GM23338 (cell line): ENCODE measurements around the gene DGAT2. TPM values are rescaled to one million over a fixed set of nuclear protein-coding genes. Genes with fewer than 3 reads are reported as not detected.

Experiments
- ATAC-seq: fragments of 200-7000 bp; cut with Tn5 transposase; 3 replicates; pipeline ENCODE4 v1.9.1; 2020
- DNase-seq: peaks from one replicate; pipeline ENCODE4 v3.0.0-alpha.2; 2015; ENCODE audit warnings: low spot score
- H2AFZ ChIP-seq: fragments of 200-600 bp; sonication (generic); 2 replicates; pipeline ENCODE4 v1.8.0; 2016; ENCODE audit warnings: antibody characterized with exemption, mild to moderate bottlenecking, moderate library complexity
- H3F3A ChIP-seq: fragments of 200-600 bp; sonication (generic); replicated peaks from 2 replicates; pipeline ENCODE4 v1.8.0; 2017; ENCODE audit warnings: antibody characterized with exemption, mixed run types, low read depth
- H3K27ac ChIP-seq: fragments of 200-600 bp; sonication (generic); 2 replicates; pipeline ENCODE4 v1.6.1; 2016; ENCODE audit warnings: low read depth
- H3K27me3 ChIP-seq: fragments of 200-600 bp; sonication (generic); 2 replicates; pipeline ENCODE4 v1.8.0; 2016; ENCODE audit warnings: mild to moderate bottlenecking, mixed run types, moderate library complexity; ENCODE audit not compliant: insufficient read depth
- H3K36me3 ChIP-seq: fragments of 200-600 bp; sonication (generic); 2 replicates; pipeline ENCODE4 v1.8.0; 2016; ENCODE audit warnings: mild to moderate bottlenecking; ENCODE audit not compliant: insufficient read depth
- H3K4me1 ChIP-seq: fragments of 200-600 bp; sonication (generic); 2 replicates; pipeline ENCODE4 v1.8.0; 2016; ENCODE audit warnings: mild to moderate bottlenecking, moderate library complexity; ENCODE audit not compliant: insufficient read depth
- H3K4me2 ChIP-seq: fragments of 200-600 bp; sonication (generic); 2 replicates; pipeline ENCODE4 v1.7.1; 2017; ENCODE audit warnings: mixed run types
- H3K4me3 ChIP-seq: fragments of 200-600 bp; sonication (generic); 2 replicates; pipeline ENCODE4 v1.6.1; 2016; ENCODE audit warnings: mixed run types
- H3K79me2 ChIP-seq: fragments of 200-600 bp; sonication (generic); replicated peaks from 2 replicates; pipeline ENCODE4 v1.8.0; 2017; ENCODE audit warnings: mild to moderate bottlenecking; ENCODE audit not compliant: insufficient read depth
- H3K9me2 ChIP-seq: fragments of 200-600 bp; sonication (generic); 2 replicates; pipeline ENCODE4 v1.8.0; 2017; ENCODE audit not compliant: insufficient read depth
- H4K20me1 ChIP-seq: fragments of 200-600 bp; sonication (generic); replicated peaks from 2 replicates; pipeline ENCODE4 v1.8.0; 2017; ENCODE audit warnings: mild to moderate bottlenecking; ENCODE audit not compliant: insufficient read depth
- H3K27ac Mint-ChIP-seq: 2 replicates; pipeline ENCODE4 v1.8.0; 2020; ENCODE audit warnings: inconsistent platforms, mild to moderate bottlenecking, moderate library complexity, mixed read lengths
- H3K27me3 Mint-ChIP-seq: 3 replicates; pipeline ENCODE4 v1.8.0; 2022; ENCODE audit warnings: low read depth, mild to moderate bottlenecking, moderate library complexity, mixed read lengths, inconsistent platforms; ENCODE audit not compliant: insufficient read depth, poor library complexity
- H3K36me3 Mint-ChIP-seq: 3 replicates; pipeline ENCODE4 v1.8.0; 2021; ENCODE audit warnings: low read depth, mild to moderate bottlenecking, inconsistent platforms, moderate library complexity, mixed read lengths
- H3K4me1 Mint-ChIP-seq: 3 replicates; pipeline ENCODE4 v1.8.0; 2020; ENCODE audit warnings: mild to moderate bottlenecking, inconsistent platforms, mixed read lengths
- H3K4me3 Mint-ChIP-seq: 3 replicates; pipeline ENCODE4 v1.8.0; 2021; ENCODE audit warnings: moderate library complexity, mild to moderate bottlenecking, inconsistent platforms, mixed read lengths
- H3K9me3 Mint-ChIP-seq: 3 replicates; pipeline ENCODE4 v1.8.0; 2020; ENCODE audit warnings: moderate library complexity, mild to moderate bottlenecking, inconsistent platforms, mixed read lengths
- CREB1 ChIP-seq: fragments of 250-450 bp; sonication (Bioruptor Pico); IDR thresholded peaks from 2 replicates; pipeline ENCODE4 v1.5.0; 2020; ENCODE audit warnings: low read depth, mild to moderate bottlenecking, moderate library complexity
- ETS1 ChIP-seq: IDR thresholded peaks from 2 replicates; pipeline ENCODE4 v1.6.1; 2016; ENCODE audit warnings: antibody characterized with exemption
- EZH2 ChIP-seq: fragments of 200-600 bp; sonication (generic); IDR thresholded peaks from one replicate; pipeline ENCODE4 v1.8.0; 2017; ENCODE audit warnings: antibody characterized with exemption, mild to moderate bottlenecking, low read depth; ENCODE audit not compliant: unreplicated experiment
- EZH2phosphoT487 ChIP-seq: fragments of 200-600 bp; sonication (generic); IDR thresholded peaks from one replicate; pipeline ENCODE4 v1.8.1; 2018; ENCODE audit warnings: antibody characterized with exemption; ENCODE audit not compliant: unreplicated experiment
- JUNB ChIP-seq: IDR thresholded peaks from one replicate; pipeline ENCODE4 v1.6.1; 2016; ENCODE audit warnings: antibody characterized with exemption; ENCODE audit not compliant: unreplicated experiment
- NANOG ChIP-seq: IDR thresholded peaks from 2 replicates; pipeline ENCODE4 v1.6.1; 2016; ENCODE audit warnings: antibody characterized with exemption, borderline replicate concordance
- POLR2AphosphoS5 ChIP-seq: IDR thresholded peaks from 2 replicates; pipeline ENCODE4 v1.6.1; 2016; ENCODE audit warnings: antibody characterized with exemption, low read depth
- STAT1 ChIP-seq: IDR thresholded peaks from one replicate; pipeline ENCODE4 v1.6.1; 2016; ENCODE audit warnings: antibody characterized with exemption; ENCODE audit not compliant: unreplicated experiment
- ZNF114 ChIP-seq: fragments of 250-450 bp; sonication (Bioruptor Pico); IDR thresholded peaks from 2 replicates; pipeline ENCODE4 v1.5.0; 2020; ENCODE audit warnings: mild to moderate bottlenecking, moderate library complexity
- ZNF331 ChIP-seq: fragments of 250-450 bp; sonication (Bioruptor Pico); IDR thresholded peaks from 2 replicates; pipeline ENCODE4 v1.5.0; 2020; ENCODE audit warnings: low read depth, mild to moderate bottlenecking, moderate library complexity
- polyA plus RNA-seq: library from polyadenylated mRNA; unstranded; fragments of >200 nt; fragmentation: Nextera tagmentation; extraction: Ambion mirVana; gene quantifications from 2 replicates; pipeline ENCODE4 v1.2.1, GENCODE V29; 2016
- total RNA-seq: library from RNA; depleted of rRNA; stranded (reverse); fragments of >200 nt; shearing (Covaris generic); gene quantifications from 2 replicates; pipeline ENCODE4 v1.2.3, GENCODE V29; 2014
- TF ChIP-seq, protein P1 (sequence below): fragments of 250-450 bp; sonication (Bioruptor Pico); IDR thresholded peaks from 2 replicates; pipeline ENCODE4 v1.5.0; 2020; ENCODE audit warnings: mild to moderate bottlenecking, moderate library complexity
- TF ChIP-seq, protein P2 (sequence below), 2 experiments: fragments of 200-600 bp in 1 of 2; sonication (generic) in 1 of 2; conservative IDR thresholded peaks; 2 replicates each; pipeline versions ENCODE4 v1.5.1 to v1.6.1; 2016 to 2017; ENCODE audit warnings: antibody characterized with exemption in 2 of 2, low read depth in 2 of 2, mild to moderate bottlenecking in 2 of 2, moderate library complexity in 1 of 2
- TF ChIP-seq, protein P3 (sequence below): IDR thresholded peaks from one replicate; pipeline ENCODE4 v1.6.1; 2018; ENCODE audit warnings: antibody characterized with exemption; ENCODE audit not compliant: unreplicated experiment

The DGAT2 gene
- total and polyA plus RNA-seq, 2 experiments from 2014 or later = 1.9 to 2.6 TPM

GRCh38 chr11:75831915-75832502, 63.4 kb downstream of the DGAT2 start:
- TF ChIP-seq, protein P1, sequence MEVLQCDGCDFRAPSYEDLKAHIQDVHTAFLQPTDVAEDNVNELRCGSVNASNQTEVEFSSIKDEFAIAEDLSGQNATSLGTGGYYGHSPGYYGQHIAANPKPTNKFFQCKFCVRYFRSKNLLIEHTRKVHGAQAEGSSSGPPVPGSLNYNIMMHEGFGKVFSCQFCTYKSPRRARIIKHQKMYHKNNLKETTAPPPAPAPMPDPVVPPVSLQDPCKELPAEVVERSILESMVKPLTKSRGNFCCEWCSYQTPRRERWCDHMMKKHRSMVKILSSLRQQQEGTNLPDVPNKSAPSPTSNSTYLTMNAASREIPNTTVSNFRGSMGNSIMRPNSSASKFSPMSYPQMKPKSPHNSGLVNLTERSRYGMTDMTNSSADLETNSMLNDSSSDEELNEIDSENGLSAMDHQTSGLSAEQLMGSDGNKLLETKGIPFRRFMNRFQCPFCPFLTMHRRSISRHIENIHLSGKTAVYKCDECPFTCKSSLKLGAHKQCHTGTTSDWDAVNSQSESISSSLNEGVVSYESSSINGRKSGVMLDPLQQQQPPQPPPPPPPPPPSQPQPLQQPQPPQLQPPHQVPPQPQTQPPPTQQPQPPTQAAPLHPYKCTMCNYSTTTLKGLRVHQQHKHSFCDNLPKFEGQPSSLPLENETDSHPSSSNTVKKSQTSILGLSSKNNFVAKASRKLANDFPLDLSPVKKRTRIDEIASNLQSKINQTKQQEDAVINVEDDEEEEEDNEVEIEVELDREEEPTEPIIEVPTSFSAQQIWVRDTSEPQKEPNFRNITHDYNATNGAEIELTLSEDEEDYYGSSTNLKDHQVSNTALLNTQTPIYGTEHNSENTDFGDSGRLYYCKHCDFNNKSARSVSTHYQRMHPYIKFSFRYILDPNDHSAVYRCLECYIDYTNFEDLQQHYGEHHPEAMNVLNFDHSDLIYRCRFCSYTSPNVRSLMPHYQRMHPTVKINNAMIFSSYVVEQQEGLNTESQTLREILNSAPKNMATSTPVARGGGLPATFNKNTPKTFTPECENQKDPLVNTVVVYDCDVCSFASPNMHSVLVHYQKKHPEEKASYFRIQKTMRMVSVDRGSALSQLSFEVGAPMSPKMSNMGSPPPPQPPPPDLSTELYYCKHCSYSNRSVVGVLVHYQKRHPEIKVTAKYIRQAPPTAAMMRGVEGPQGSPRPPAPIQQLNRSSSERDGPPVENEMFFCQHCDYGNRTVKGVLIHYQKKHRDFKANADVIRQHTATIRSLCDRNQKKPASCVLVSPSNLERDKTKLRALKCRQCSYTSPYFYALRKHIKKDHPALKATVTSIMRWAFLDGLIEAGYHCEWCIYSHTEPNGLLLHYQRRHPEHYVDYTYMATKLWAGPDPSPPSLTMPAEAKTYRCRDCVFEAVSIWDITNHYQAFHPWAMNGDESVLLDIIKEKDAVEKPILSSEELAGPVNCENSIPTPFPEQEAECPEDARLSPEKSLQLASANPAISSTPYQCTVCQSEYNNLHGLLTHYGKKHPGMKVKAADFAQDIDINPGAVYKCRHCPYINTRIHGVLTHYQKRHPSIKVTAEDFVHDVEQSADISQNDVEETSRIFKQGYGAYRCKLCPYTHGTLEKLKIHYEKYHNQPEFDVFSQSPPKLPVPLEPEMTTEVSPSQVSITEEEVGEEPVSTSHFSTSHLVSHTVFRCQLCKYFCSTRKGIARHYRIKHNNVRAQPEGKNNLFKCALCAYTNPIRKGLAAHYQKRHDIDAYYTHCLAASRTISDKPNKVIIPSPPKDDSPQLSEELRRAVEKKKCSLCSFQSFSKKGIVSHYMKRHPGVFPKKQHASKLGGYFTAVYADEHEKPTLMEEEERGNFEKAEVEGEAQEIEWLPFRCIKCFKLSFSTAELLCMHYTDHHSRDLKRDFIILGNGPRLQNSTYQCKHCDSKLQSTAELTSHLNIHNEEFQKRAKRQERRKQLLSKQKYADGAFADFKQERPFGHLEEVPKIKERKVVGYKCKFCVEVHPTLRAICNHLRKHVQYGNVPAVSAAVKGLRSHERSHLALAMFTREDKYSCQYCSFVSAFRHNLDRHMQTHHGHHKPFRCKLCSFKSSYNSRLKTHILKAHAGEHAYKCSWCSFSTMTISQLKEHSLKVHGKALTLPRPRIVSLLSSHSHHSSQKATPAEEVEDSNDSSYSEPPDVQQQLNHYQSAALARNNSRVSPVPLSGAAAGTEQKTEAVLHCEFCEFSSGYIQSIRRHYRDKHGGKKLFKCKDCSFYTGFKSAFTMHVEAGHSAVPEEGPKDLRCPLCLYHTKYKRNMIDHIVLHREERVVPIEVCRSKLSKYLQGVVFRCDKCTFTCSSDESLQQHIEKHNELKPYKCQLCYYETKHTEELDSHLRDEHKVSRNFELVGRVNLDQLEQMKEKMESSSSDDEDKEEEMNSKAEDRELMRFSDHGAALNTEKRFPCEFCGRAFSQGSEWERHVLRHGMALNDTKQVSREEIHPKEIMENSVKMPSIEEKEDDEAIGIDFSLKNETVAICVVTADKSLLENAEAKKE (CRISPR knock-in tag) = no peak
- TF ChIP-seq POLR2AphosphoS5 (no peak), ZNF114 (no peak), NANOG (no peak), EZH2 (no peak), STAT1 (no peak), EZH2phosphoT487 (no peak), CREB1 (CRISPR knock-in tag) (no peak), ZNF331 (CRISPR knock-in tag) (no peak), ETS1 (no peak), JUNB (no peak)
- TF ChIP-seq, protein P2, sequence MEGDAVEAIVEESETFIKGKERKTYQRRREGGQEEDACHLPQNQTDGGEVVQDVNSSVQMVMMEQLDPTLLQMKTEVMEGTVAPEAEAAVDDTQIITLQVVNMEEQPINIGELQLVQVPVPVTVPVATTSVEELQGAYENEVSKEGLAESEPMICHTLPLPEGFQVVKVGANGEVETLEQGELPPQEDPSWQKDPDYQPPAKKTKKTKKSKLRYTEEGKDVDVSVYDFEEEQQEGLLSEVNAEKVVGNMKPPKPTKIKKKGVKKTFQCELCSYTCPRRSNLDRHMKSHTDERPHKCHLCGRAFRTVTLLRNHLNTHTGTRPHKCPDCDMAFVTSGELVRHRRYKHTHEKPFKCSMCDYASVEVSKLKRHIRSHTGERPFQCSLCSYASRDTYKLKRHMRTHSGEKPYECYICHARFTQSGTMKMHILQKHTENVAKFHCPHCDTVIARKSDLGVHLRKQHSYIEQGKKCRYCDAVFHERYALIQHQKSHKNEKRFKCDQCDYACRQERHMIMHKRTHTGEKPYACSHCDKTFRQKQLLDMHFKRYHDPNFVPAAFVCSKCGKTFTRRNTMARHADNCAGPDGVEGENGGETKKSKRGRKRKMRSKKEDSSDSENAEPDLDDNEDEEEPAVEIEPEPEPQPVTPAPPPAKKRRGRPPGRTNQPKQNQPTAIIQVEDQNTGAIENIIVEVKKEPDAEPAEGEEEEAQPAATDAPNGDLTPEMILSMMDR (conservative IDR thresholded peaks at IDR 0.05; ENCODE audit: low read depth in 2 of 2) = no peak
- TF ChIP-seq, protein P3, sequence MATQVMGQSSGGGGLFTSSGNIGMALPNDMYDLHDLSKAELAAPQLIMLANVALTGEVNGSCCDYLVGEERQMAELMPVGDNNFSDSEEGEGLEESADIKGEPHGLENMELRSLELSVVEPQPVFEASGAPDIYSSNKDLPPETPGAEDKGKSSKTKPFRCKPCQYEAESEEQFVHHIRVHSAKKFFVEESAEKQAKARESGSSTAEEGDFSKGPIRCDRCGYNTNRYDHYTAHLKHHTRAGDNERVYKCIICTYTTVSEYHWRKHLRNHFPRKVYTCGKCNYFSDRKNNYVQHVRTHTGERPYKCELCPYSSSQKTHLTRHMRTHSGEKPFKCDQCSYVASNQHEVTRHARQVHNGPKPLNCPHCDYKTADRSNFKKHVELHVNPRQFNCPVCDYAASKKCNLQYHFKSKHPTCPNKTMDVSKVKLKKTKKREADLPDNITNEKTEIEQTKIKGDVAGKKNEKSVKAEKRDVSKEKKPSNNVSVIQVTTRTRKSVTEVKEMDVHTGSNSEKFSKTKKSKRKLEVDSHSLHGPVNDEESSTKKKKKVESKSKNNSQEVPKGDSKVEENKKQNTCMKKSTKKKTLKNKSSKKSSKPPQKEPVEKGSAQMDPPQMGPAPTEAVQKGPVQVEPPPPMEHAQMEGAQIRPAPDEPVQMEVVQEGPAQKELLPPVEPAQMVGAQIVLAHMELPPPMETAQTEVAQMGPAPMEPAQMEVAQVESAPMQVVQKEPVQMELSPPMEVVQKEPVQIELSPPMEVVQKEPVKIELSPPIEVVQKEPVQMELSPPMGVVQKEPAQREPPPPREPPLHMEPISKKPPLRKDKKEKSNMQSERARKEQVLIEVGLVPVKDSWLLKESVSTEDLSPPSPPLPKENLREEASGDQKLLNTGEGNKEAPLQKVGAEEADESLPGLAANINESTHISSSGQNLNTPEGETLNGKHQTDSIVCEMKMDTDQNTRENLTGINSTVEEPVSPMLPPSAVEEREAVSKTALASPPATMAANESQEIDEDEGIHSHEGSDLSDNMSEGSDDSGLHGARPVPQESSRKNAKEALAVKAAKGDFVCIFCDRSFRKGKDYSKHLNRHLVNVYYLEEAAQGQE = no peak
- Histone ChIP-seq H4K20me1 (peaks cover 7% of the 10 kb centered on the region; the same call in 1 of the 2 replicates), H3K4me2 (no peak overlapping the region), H3K27me3 (no peaks in the 10 kb centered on the region), H3K79me2 (peaks cover 53% of the 10 kb centered on the region), H2AFZ (no peak overlapping the region), H3K36me3 (0 out of 2 replicates have a peak, but pooled peaks cover 8% of the 10 kb centered on the region), H3K4me1 (no peaks in the 10 kb centered on the region), H3K9me2 (no peaks in the 10 kb centered on the region), H3F3A (no peaks in the 10 kb centered on the region), H3K4me3 (no peak overlapping the region), H3K27ac (no peak overlapping the region)
- Mint-ChIP-seq H3K4me1 (no peaks in the 10 kb centered on the region), H3K36me3 (peaks cover 9% of the 10 kb centered on the region; the same call in 1 of the 3 replicates), H3K27me3 (peaks cover 2% of the 10 kb centered on the region), H3K27ac (no peak overlapping the region), H3K4me3 (no peak overlapping the region), H3K9me3 (peaks cover 5% of the 10 kb centered on the region; the same call in 2 of the 3 replicates)
- ATAC-seq (no peak), DNase-seq (no peak)
